Neuronal stem cell (in vitro differentiated cells): ENCODE results near the gene EML5.
A peak's percentile ranks its signal among the peaks of the same experiment; 100 is the strongest.

Experiments used
- DNase-seq: peaks from one replicate; pipeline ENCODE4 v3.0.0-alpha.2; 2013; ENCODE audit warnings: low spot score
- H2AFZ ChIP-seq: one replicate; pipeline ENCODE4 v1.6.1; 2013; ENCODE audit warnings: mild to moderate bottlenecking, low read length, inconsistent platforms
- H2AK5ac ChIP-seq: 2 replicates; pipeline ENCODE4 v1.6.1; 2013; ENCODE audit warnings: low read depth, mild to moderate bottlenecking, inconsistent platforms, low read length, moderate library complexity, mixed read lengths
- H2BK120ac ChIP-seq: 2 replicates; pipeline ENCODE4 v1.6.1; 2013; ENCODE audit warnings: low read depth, mild to moderate bottlenecking, inconsistent platforms, low read length, moderate library complexity, mixed read lengths
- H2BK12ac ChIP-seq: one replicate; pipeline ENCODE4 v1.6.1; 2013; ENCODE audit warnings: low read length, inconsistent platforms
- H2BK15ac ChIP-seq: 2 replicates; pipeline ENCODE4 v1.6.1; 2013; ENCODE audit warnings: mild to moderate bottlenecking, low read length, inconsistent platforms, mixed read lengths
- H2BK5ac ChIP-seq: one replicate; pipeline ENCODE4 v1.6.1; 2013; ENCODE audit warnings: inconsistent platforms, mild to moderate bottlenecking, low read length, moderate library complexity
- H3K14ac ChIP-seq: one replicate; pipeline ENCODE4 v1.6.1; 2013; ENCODE audit warnings: low read length, inconsistent platforms
- H3K18ac ChIP-seq: 2 replicates; pipeline ENCODE4 v1.6.1; 2013; ENCODE audit warnings: low read length, inconsistent platforms
- H3K23ac ChIP-seq: 2 replicates; pipeline ENCODE4 v1.6.1; 2013; ENCODE audit warnings: low read depth, mild to moderate bottlenecking, mixed read lengths, low read length, inconsistent platforms; ENCODE audit not compliant: poor library complexity
- H3K27ac ChIP-seq: replicated peaks from 3 replicates; pipeline ENCODE4 v1.5.1; 2013; ENCODE audit warnings: low read length, inconsistent platforms
- H3K27me3 ChIP-seq, 3 experiments: 2 replicates each; pipeline ENCODE4 v1.6.1; 2013; ENCODE audit warnings: low read length in 3 of 3, mild to moderate bottlenecking in 2 of 3, inconsistent platforms in 1 of 3, low read depth in 1 of 3, mixed read lengths in 1 of 3, moderate library complexity in 1 of 3; ENCODE audit not compliant: control insufficient read depth in 3 of 3, insufficient read depth in 3 of 3
- H3K36me3 ChIP-seq, 2 donors: replicated peaks in 1 of 2; 2 replicates each; pipeline ENCODE4 v1.6.1; 2013; ENCODE audit warnings: low read length in 2 of 2; ENCODE audit not compliant: control insufficient read depth in 2 of 2, insufficient read depth in 2 of 2
- H3K4ac ChIP-seq: 2 replicates; pipeline ENCODE4 v1.6.1; 2013; ENCODE audit warnings: inconsistent platforms, mild to moderate bottlenecking, low read length, moderate library complexity
- H3K4me1 ChIP-seq, 2 donors: 1 replicate in 1 of 2; 2 replicates in 1 of 2; pipeline ENCODE4 v1.6.1; 2013; ENCODE audit warnings: low read length in 2 of 2, low read depth in 1 of 2; ENCODE audit not compliant: control insufficient read depth in 2 of 2, insufficient read depth in 1 of 2
- H3K4me2 ChIP-seq: one replicate; pipeline ENCODE4 v1.6.1; 2013; ENCODE audit warnings: mild to moderate bottlenecking, low read length, inconsistent platforms; ENCODE audit not compliant: insufficient read depth, poor library complexity, severe bottlenecking
- H3K4me3 ChIP-seq, 2 donors: 2 replicates each; pipeline ENCODE4 v1.5.1; 2013; ENCODE audit warnings: low read length in 2 of 2, mild to moderate bottlenecking in 2 of 2, inconsistent platforms in 1 of 2, moderate library complexity in 1 of 2
- H3K79me1 ChIP-seq: one replicate; pipeline ENCODE4 v1.6.1; 2013; ENCODE audit warnings: low read depth, mild to moderate bottlenecking, inconsistent platforms, low read length, moderate library complexity
- H3K9ac ChIP-seq: one replicate; pipeline ENCODE4 v1.6.1; 2013; ENCODE audit warnings: mild to moderate bottlenecking, low read depth, low read length, inconsistent platforms; ENCODE audit not compliant: poor library complexity
- H3K9me3 ChIP-seq, 2 donors: replicated peaks in 1 of 2; 2 replicates each; pipeline versions ENCODE3 to v1.6.1; 2013; ENCODE audit warnings: low read length in 2 of 2, mild to moderate bottlenecking in 2 of 2, inconsistent platforms in 1 of 2, low read depth in 1 of 2, mixed read lengths in 1 of 2, moderate library complexity in 1 of 2; ENCODE audit not compliant: control insufficient read depth in 2 of 2, insufficient read depth in 1 of 2
- H4K8ac ChIP-seq: one replicate; pipeline ENCODE4 v1.6.1; 2013; ENCODE audit warnings: low read depth, mild to moderate bottlenecking, inconsistent platforms, low read length, moderate library complexity
- H4K91ac ChIP-seq: one replicate; pipeline ENCODE4 v1.6.1; 2013; ENCODE audit warnings: low read length, low read depth, mild to moderate bottlenecking, inconsistent platforms; ENCODE audit not compliant: poor library complexity
- WGBS, 2 donors: extraction: QIAGEN DNeasy Blood & Tissue Kit; methylation state at CpG; one replicate each; pipeline ENCODE4 v1.1.7; 2013; ENCODE audit warnings: missing lambda C conversion rate in 2 of 2, mixed read lengths in 1 of 2; ENCODE audit not compliant: insufficient read length in 2 of 2, insufficient replicate concordance in 1 of 2; ENCODE audit errors: extremely low coverage in 2 of 2; 5-methylcytosine and 5-hydroxymethylcytosine counted together

EML5 gene

DNA sequence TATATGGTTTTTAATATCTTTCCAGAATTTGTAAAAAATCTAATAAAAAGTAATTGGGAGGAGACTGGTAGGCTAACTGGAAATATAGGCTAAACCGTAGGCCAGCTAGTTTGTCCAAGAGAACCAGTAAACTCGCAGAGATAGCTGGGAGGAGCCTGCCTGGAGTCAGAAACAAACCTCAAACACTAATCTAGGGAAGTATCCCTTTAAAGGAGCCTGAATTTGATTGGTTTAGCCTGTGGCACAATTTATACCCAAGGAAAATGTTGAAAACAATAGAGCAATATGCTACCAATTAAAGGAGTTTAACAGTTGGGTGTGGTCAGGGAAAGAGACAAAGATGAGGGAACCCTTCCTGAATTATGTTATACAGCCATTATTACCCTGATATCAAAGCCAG lies 109.6 kb downstream of the EML5 start:
- H3K79me1 ChIP-seq = no peaks in the 10 kb centered on the region
- no peak overlapping the region for H4K8ac ChIP-seq
- H3K9ac ChIP-seq = no peak overlapping the region
- H3K27me3 ChIP-seq = no peaks in the 10 kb centered on the region
- H3K27ac ChIP-seq = no peak overlapping the region
- H3K14ac ChIP-seq = no peak overlapping the region
- H3K4me3 ChIP-seq = no peak overlapping the region
- no peak overlapping the region for H4K91ac ChIP-seq
- no peak overlapping the region for H3K4ac ChIP-seq
- H3K23ac ChIP-seq = no peak overlapping the region
- WGBS, 2 donors = no CpG with 5 or more reads among the region's 2 CpGs
- H3K9me3 ChIP-seq = no peaks in the 10 kb centered on the region
- no peaks in the 10 kb centered on the region for H3K36me3 ChIP-seq
- H3K4me2 ChIP-seq = no peak overlapping the region
- no peak overlapping the region for H3K18ac ChIP-seq
- H2AFZ ChIP-seq = no peak overlapping the region
- DNase-seq = no peak
- no peaks in the 10 kb centered on the region for H3K4me1 ChIP-seq
- no peak overlapping the region for H2BK15ac ChIP-seq
- H2AK5ac ChIP-seq = no peak overlapping the region
- H2BK120ac ChIP-seq = no peak overlapping the region
- H2BK12ac ChIP-seq = no peak overlapping the region
- H2BK5ac ChIP-seq = no peak overlapping the region

DNA sequence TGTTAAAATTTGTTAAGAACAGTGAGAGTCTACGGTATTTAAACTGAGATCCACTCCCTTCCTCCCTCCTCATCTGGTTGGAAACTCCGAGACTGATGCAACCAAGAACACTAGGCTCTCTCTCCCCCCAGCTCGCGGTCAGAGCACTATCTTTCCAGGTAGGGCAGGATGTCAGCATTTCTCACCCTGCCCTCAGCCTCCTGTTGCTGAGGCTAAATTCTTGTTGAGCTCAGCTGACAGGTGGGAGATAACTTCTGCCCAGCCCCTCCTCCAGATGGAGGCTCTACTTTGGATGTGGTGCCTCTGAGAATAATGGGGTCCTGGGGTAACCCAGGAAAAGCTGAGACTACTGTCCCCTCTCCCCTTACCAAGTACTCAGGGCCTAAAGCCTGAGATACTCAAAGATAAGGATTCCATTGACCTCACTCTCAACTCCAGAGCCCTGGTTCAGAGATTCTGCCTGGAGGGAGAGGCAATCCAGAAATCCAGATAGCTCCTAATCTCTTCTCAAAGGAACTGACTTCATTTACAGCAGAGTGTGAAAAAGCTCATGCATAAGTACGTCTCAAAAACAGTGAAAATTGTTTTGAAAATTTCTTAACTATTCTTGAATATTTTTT lies 110.1 kb downstream of the EML5 start:
- H3K79me1 ChIP-seq = no peaks in the 10 kb centered on the region
- H3K14ac ChIP-seq = no peak overlapping the region
- no peak overlapping the region for H2AK5ac ChIP-seq
- H3K4me1 ChIP-seq = no peaks in the 10 kb centered on the region
- no peaks in the 10 kb centered on the region for H3K36me3 ChIP-seq
- H3K9ac ChIP-seq = no peak overlapping the region
- H3K27me3 ChIP-seq = no peaks in the 10 kb centered on the region
- no peak overlapping the region for H2BK12ac ChIP-seq
- no peak overlapping the region for H3K27ac ChIP-seq
- no peak overlapping the region for H3K18ac ChIP-seq
- WGBS, 2 donors = no CpG with 5 or more reads among the region's 5 CpGs
- H2BK15ac ChIP-seq = no peak overlapping the region
- no peak overlapping the region for H4K91ac ChIP-seq
- no peak overlapping the region for H3K4ac ChIP-seq
- no peak overlapping the region for H2BK5ac ChIP-seq
- no peak overlapping the region for H3K23ac ChIP-seq
- DNase-seq = no peak
- no peak overlapping the region for H2BK120ac ChIP-seq
- no peak overlapping the region for H3K4me2 ChIP-seq
- H3K9me3 ChIP-seq = no peaks in the 10 kb centered on the region
- H4K8ac ChIP-seq = no peak overlapping the region
- no peak overlapping the region for H2AFZ ChIP-seq
- no peak overlapping the region for H3K4me3 ChIP-seq

DNA sequence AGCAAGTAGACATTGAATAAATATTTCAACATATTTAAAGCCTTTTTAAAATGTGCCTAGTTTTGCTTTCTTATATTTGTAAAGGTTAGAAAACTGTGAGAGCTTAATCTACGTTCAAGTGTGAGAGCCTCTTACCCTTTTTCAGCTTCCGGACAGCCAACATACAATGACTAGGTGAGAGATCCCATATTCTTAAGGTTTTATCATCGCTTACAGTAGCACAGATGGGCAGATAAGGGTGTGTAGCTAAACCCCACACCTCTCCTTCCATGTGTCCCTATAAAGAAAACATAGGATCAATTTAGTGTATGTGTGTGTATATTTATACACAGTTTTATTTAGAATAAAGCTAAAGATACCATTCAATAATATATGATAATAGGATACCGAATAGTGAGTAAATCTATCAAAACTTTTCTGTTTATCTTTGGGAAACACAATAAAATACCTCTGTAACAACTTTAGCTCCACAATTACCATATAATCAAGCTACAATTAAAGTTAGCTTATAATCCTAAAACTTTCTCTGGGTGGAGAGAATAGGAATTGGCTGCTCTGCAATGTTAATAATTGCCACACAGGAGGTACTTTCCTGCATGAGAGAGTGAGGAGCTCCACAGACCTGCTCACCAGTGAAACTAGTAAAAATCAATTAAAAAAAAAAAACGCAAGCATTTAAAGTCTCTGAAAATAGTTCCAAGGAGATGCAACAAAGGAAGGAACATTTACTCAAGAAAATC lies 110.8 kb downstream of the EML5 start:
- no CpG with 5 or more reads among the region's 5 CpGs for WGBS, 2 donors
- no peaks in the 10 kb centered on the region for H3K9me3 ChIP-seq
- H3K27ac ChIP-seq = no peak overlapping the region
- no peak overlapping the region for H4K8ac ChIP-seq
- H3K4me3 ChIP-seq = no peak overlapping the region
- H2BK5ac ChIP-seq = no peak overlapping the region
- H3K18ac ChIP-seq = no peak overlapping the region
- H2BK120ac ChIP-seq = no peak overlapping the region
- H3K79me1 ChIP-seq = no peaks in the 10 kb centered on the region
- H3K36me3 ChIP-seq = no peaks in the 10 kb centered on the region
- no peak overlapping the region for H3K23ac ChIP-seq
- H2AK5ac ChIP-seq = no peak overlapping the region
- no peak overlapping the region for H2BK15ac ChIP-seq
- H3K4me1 ChIP-seq = no peaks in the 10 kb centered on the region
- no peaks in the 10 kb centered on the region for H3K27me3 ChIP-seq
- no peak overlapping the region for H2AFZ ChIP-seq
- no peak overlapping the region for H3K14ac ChIP-seq
- no peak overlapping the region for H3K4ac ChIP-seq
- no peak for DNase-seq
- no peak overlapping the region for H2BK12ac ChIP-seq
- H3K9ac ChIP-seq = no peak overlapping the region
- no peak overlapping the region for H3K4me2 ChIP-seq
- H4K91ac ChIP-seq = no peak overlapping the region

DNA sequence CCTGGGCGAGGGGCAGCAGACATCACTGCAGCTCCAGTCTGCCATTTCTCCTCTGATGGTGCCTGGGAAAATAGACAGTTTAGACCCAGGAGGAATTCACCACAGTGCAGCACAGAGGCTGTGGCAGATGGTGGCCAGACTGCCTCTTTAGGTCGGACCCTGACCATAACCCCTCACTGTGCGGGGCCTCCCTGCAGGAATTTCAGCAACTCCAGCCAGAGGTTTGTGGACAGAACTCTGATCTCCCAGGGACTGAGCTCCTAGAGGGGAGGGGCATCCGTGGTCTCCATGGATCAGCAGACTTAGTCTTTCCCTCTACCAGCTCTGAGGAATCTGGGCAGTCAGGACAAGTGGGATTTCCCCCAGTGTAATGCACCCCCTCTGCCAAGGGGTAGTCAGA lies 123.4 kb downstream of the EML5 start:
- H4K91ac ChIP-seq = no peak overlapping the region
- H2AFZ ChIP-seq = peak overlapping the region; percentile 45
- peak overlapping the region; percentile 12 for H3K9ac ChIP-seq
- no CpG with 5 or more reads among the region's 4 CpGs for WGBS, 2 donors
- no peak overlapping the region for H2BK5ac ChIP-seq
- no peak overlapping the region for H3K14ac ChIP-seq
- no peak overlapping the region for H4K8ac ChIP-seq
- H3K4me3 ChIP-seq = no peak overlapping the region
- H3K23ac ChIP-seq = no peak overlapping the region
- no peak overlapping the region for H3K4ac ChIP-seq
- no peak overlapping the region for H3K27ac ChIP-seq
- H2BK12ac ChIP-seq = no peak overlapping the region
- no peak overlapping the region for H2BK120ac ChIP-seq
- H3K79me1 ChIP-seq = no peaks in the 10 kb centered on the region
- H3K4me1 ChIP-seq = no peaks in the 10 kb centered on the region
- no peak overlapping the region for H2AK5ac ChIP-seq
- no peaks in the 10 kb centered on the region for H3K9me3 ChIP-seq
- no peak overlapping the region for H3K4me2 ChIP-seq
- H3K18ac ChIP-seq = no peak overlapping the region
- H3K36me3 ChIP-seq = no peaks in the 10 kb centered on the region
- no peaks in the 10 kb centered on the region for H3K27me3 ChIP-seq
- H2BK15ac ChIP-seq = no peak overlapping the region
- DNase-seq = no peak
